Activated T-cell treated with anti-CD3 and anti-CD28 coated beads, Interleukin-2, amount 50 U/mL, for 72 hours (primary cell): ENCODE measurements around the gene MED16. TPM values are rescaled to one million over a fixed set of nuclear protein-coding genes. Genes with fewer than 3 reads are reported as not detected.

Experiments
- ATAC-seq, 2 donors: fragments of 150-1000 bp; cut with Tn5 transposase; replicated peaks in 1 of 2; 2 replicates each; pipeline ENCODE4 v1.10.0; 2021; ENCODE audit warnings: moderate library complexity in 2 of 2, mild to moderate bottlenecking in 1 of 2
- DNase-seq, 2 donors: peaks; one replicate each; pipeline ENCODE4 v3.0.0; 2021 to 2022; ENCODE audit warnings: mixed read lengths in 1 of 2
- H3K27ac Mint-ChIP-seq: one replicate; pipeline ENCODE4 v1.8.0; 2022; ENCODE audit warnings: mild to moderate bottlenecking, moderate library complexity, mixed read lengths
- H3K27me3 Mint-ChIP-seq: one replicate; pipeline ENCODE4 v1.8.0; 2022; ENCODE audit warnings: low read depth, mixed read lengths
- H3K36me3 Mint-ChIP-seq, 2 donors: one replicate each; pipeline ENCODE4 v1.8.0; 2022; ENCODE audit warnings: mixed read lengths in 2 of 2, mild to moderate bottlenecking in 1 of 2; ENCODE audit not compliant: insufficient read depth in 2 of 2
- H3K4me1 Mint-ChIP-seq: one replicate; pipeline ENCODE4 v1.8.0; 2022; ENCODE audit warnings: low read depth, mixed read lengths
- H3K4me3 Mint-ChIP-seq, 2 donors: one replicate each; pipeline ENCODE4 v1.8.0; 2022; ENCODE audit warnings: mild to moderate bottlenecking in 2 of 2, mixed read lengths in 2 of 2, moderate library complexity in 2 of 2
- H3K9me3 Mint-ChIP-seq, 2 donors: one replicate each; pipeline ENCODE4 v1.8.0; 2022; ENCODE audit warnings: mixed read lengths in 2 of 2
- total RNA-seq, 2 donors: library from RNA; stranded (reverse); gene quantifications; one replicate each; pipeline ENCODE4 v1.2.3, GENCODE V29; 2022

MED16 gene
- total RNA-seq, 2 donors from 2014 or later = 59.8 to 62.2 TPM

DNA sequence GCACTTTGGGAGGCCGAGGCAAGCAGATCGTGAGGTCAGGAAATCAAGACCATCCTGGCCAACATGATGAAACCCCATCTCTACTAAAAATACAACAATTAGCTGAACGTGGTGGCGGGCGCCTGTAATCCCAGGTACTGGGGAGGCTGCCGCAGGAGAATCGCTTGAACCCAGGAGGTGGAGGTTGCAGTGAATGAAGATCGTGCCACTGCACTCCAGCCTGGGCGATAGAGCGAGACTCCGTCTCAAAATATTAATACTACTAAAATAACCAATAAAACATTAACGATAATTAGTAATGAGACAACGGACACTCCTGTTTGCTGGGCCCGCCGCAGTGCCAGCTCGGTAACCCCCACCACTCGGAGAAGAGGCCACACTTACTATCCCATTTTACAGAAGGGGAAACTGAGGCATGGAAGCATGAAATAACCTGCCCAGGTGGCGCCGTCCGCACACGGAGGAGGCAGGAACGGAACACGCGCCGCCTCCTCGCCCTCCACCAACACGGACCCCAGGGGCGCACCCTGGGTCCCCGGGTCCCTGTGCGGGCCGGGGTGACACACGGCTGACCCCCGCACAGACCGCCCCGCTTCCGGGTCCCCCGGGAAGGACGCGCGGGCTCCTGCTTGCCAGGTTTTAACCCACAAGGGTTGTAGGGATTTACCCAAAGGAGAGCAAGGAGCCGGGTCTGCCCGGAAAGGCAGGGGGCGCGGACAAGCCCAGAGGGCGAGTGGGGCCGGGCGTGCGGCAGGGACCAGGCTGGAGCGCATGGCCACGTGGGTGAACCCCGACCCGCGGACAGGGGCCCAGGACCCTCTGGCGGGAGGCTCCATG lies 18.4 kb upstream of the MED16 start:
- DNase-seq (no peak), ATAC-seq (no peak)
- no peaks in the 10 kb centered on the region for H3K27me3 Mint-ChIP-seq
- no peaks in the 10 kb centered on the region for H3K9me3 Mint-ChIP-seq
- H3K27ac Mint-ChIP-seq = no peak overlapping the region
- peak overlapping the region; percentile 59 to 73 for H3K4me3 Mint-ChIP-seq
- peaks cover 50% of the 10 kb centered on the region for H3K4me1 Mint-ChIP-seq
- H3K36me3 Mint-ChIP-seq = peaks cover 4 to 9% of the 10 kb centered on the region in 2 donors

DNA sequence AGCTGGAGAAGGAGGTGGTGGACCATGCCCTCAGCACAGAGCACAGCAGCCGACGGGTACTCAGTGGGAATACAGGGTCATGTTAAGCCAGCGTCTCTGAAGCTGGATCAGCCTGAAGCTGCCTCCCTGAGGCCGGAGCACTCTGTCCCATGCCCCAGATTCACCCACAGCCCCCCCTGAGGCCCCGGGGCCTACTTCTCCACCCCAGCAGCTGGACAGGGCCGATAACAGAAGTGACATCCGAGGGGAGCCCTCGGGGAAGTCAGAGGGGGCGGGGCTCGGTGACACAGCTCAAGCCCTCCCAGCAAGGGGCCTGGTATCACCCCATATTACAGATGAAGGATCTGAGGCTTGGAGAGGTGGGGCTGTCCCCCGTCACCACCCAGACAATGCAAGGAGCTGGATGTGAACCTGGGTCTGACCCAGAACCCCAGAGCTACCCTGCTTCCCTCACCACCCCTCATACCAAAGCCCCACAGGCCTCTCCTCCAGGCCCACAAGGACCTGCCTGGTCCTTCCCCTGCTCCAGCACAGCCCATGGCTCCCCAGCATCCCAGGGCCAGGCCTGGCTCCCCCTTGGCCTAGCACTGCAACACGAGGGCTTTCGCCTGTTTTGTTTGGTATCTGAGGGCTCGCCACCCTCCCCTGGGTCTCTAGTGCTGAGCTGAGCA lies 14.3 kb upstream of the MED16 start:
- Mint-ChIP-seq H3K27me3 (no peaks in the 10 kb centered on the region), H3K9me3 (no peaks in the 10 kb centered on the region), H3K4me1 (peaks cover 60% of the 10 kb centered on the region), H3K36me3 (peaks cover 4 to 10% of the 10 kb centered on the region in 2 donors), H3K27ac (peak overlapping the region; percentile 46), H3K4me3 (peak overlapping the region; percentile 49 to 67)
- DNase-seq (peak; percentile 50 to 55), ATAC-seq (peak; percentile 12 to 20)

DNA sequence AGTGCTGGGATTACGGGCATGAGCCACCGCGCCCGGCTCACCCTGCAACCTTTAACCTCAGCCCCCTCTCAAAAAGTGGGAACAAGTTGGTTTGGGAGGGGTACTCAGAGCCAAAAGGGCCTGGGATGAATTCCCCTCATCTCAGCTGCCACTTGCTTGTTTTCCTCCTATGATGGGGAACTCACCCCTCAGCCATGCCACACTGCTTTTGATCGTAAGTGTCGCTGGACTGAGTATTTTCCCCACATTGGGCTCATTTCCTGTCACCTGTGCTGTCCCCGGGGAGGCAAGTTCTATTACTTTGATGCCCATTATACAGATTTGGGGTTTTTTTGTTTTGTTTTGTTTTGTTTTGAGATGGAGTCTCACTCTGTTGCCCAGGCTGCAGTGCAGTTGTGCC lies 13.5 kb upstream of the MED16 start:
- Mint-ChIP-seq H3K9me3 (no peaks in the 10 kb centered on the region), H3K36me3 (peaks cover 4 to 10% of the 10 kb centered on the region in 2 donors), H3K4me1 (peaks cover 60% of the 10 kb centered on the region), H3K27ac (peak overlapping the region; percentile 85), H3K4me3 (peak overlapping the region; percentile 49 to 67), H3K27me3 (no peaks in the 10 kb centered on the region)
- ATAC-seq (no peak), DNase-seq (no peak)

DNA sequence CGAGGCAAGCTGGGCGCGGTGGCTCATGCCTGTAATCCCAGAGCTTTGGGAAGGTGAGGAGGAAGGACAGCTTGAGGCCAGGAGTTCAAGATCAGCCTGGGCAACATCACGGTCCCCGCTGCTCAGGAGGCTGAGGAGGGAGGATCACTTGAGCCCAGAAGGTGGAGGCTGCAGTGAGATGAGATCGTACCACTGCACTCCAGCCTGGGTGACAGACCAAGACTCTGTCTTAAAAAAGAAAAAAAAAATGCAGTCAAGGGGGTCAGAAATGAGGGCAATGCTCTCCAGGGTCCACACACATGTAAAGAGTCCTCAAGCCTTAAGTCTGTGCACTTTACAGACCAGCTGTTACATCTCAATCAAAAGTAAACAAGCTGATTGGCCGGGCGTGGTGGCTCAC lies 11.6 kb upstream of the MED16 start:
- H3K27me3 Mint-ChIP-seq = no peaks in the 10 kb centered on the region
- H3K9me3 Mint-ChIP-seq = no peaks in the 10 kb centered on the region
- peaks cover 47% of the 10 kb centered on the region for H3K4me1 Mint-ChIP-seq
- ATAC-seq (no peak), DNase-seq (no peak)
- H3K4me3 Mint-ChIP-seq = no peak overlapping the region
- H3K36me3 Mint-ChIP-seq = peaks cover 4% of the 10 kb centered on the region in 2 donors
- peak overlapping the region; percentile 61 for H3K27ac Mint-ChIP-seq

- Mint-ChIP-seq H3K4me3 (no peak overlapping the region), H3K36me3 (peaks cover 1 to 2% of the 10 kb centered on the region in 2 donors), H3K4me1 (peaks cover 35% of the 10 kb centered on the region), H3K9me3 (no peaks in the 10 kb centered on the region), H3K27me3 (no peaks in the 10 kb centered on the region), H3K27ac (no peak overlapping the region)
- ATAC-seq = no peak
- DNase-seq = no peak
These were observed 10.3 kb upstream of the MED16 start for GRCh38 chr19:903266-903797.

- Mint-ChIP-seq H3K4me1 (peaks cover 29% of the 10 kb centered on the region), H3K9me3 (no peaks in the 10 kb centered on the region), H3K36me3 (peaks cover 1 to 2% of the 10 kb centered on the region in 2 donors), H3K27me3 (no peaks in the 10 kb centered on the region), H3K4me3 (no peak overlapping the region), H3K27ac (no peak overlapping the region)
- ATAC-seq = no peak
- no peak for DNase-seq
These were observed 9.6 kb upstream of the MED16 start for GRCh38 chr19:902446-903226.

- Mint-ChIP-seq H3K4me3 (no peak overlapping the region), H3K4me1 (peaks cover 23% of the 10 kb centered on the region), H3K36me3 (peaks cover 1 to 2% of the 10 kb centered on the region in 2 donors), H3K27me3 (no peaks in the 10 kb centered on the region), H3K27ac (no peak overlapping the region), H3K9me3 (no peaks in the 10 kb centered on the region)
- no peak for ATAC-seq
- DNase-seq = no peak
These were observed 9.0 kb upstream of the MED16 start for GRCh38 chr19:902093-902370.

DNA sequence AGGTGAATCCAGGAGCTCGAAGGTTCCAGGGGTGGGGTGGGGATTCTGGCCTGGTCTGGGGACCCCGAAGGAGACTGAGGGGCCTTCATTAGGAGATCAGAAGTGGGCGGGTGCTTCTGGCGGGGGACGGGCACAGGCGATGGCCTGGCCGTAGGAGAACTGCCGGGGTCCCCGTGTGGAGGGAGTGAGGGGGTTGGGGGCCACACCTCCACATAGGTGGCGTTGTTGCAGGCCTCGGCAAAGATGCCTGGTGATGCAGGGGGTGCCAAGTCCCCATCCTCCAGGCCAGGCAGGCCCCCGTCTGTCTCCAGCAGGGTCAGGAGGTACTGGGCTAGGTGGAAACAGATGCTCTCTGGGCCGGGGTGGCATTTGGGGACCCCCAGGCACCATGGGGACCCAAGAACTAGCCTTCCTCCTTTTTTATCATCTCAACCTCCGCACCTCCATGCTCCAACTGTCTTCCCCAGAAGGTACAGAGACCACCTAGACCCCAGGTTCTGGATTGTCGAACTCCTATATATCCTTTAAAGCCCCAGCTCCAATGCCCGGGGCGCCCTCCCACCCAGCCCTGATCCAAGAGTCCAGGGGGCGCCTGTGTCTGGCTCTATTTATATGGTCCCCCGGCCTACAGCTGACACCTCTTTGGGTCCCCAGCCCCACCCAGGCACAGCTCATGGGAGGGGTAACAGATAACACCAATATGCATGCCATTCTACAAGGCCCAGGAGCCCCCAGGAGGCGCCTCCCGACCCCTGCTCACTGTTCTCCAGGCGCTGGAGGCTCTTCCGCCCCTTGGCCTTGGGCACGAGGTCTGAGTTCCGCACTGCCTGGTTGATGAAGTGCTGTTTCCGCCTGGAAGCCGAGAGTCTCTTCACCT lies 8.5 kb upstream of the MED16 start:
- Mint-ChIP-seq H3K4me3 (no peak overlapping the region), H3K4me1 (peaks cover 17% of the 10 kb centered on the region), H3K27ac (no peak overlapping the region), H3K27me3 (no peaks in the 10 kb centered on the region), H3K9me3 (no peaks in the 10 kb centered on the region), H3K36me3 (peaks cover under 1 to 4% of the 10 kb centered on the region in 2 donors)
- ATAC-seq (no peak), DNase-seq (no peak)

DNA sequence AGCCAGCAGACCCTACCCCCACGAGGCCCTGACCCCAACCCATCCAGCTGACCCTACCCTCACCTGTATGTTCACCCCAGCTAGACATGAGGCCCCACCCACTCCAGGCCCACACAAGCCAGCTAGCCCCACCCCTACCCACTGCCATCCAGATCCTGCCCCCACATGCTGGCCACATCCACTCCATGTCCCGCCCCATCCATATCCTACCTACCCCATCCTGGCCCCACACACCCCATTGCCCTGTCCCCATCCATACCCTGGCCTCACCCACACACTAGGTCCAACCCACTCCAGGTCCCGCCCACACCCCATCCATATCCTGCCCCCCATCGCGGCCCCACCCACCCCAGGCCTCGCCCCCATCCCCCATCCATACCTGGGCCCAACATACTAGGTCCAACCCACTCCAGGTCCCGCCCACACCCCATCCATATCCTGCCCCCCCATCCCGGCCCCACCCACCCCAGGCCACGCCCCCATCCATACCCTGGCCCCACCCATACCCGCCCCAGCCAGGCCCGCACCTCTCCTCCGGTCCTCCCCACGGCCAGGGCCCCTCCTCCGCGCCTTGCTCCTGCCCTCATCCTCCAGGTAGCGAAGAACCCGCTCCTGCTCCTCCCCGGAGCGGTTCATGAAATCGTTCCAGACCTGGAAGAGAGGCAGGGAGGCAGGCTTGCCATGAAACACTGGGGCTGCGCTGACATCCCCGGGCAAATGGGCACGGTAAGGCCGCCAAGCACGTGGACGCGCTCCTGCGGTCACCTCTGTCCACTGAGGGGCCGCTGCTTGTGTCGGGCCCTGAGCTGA lies 7.5 kb upstream of the MED16 start:
- peak in 1 of 2 donors; percentile 24 for DNase-seq
- H3K27ac Mint-ChIP-seq = no peak overlapping the region
- H3K36me3 Mint-ChIP-seq = peaks cover 0 to 4% of the 10 kb centered on the region in 2 donors
- H3K27me3 Mint-ChIP-seq = no peaks in the 10 kb centered on the region
- H3K4me1 Mint-ChIP-seq = peaks cover 9% of the 10 kb centered on the region
- peak; percentile 53 to 56 for ATAC-seq
- H3K4me3 Mint-ChIP-seq = no peak overlapping the region
- H3K9me3 Mint-ChIP-seq = no peaks in the 10 kb centered on the region

DNA sequence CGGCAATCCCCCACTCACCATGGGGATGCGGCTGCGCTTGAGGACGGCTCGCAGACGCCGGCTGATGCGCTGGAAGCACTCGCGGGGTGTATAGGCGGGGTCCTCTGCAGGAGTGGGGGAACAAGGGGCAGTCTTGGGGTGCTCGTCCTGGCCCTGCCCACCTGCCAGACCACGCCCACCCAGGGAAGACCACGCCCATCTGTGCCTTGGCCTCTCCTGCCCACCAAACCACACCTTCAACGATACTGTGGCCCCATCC lies 7.0 kb upstream of the MED16 start:
- no peak for DNase-seq
- H3K27ac Mint-ChIP-seq = no peak overlapping the region

DNA sequence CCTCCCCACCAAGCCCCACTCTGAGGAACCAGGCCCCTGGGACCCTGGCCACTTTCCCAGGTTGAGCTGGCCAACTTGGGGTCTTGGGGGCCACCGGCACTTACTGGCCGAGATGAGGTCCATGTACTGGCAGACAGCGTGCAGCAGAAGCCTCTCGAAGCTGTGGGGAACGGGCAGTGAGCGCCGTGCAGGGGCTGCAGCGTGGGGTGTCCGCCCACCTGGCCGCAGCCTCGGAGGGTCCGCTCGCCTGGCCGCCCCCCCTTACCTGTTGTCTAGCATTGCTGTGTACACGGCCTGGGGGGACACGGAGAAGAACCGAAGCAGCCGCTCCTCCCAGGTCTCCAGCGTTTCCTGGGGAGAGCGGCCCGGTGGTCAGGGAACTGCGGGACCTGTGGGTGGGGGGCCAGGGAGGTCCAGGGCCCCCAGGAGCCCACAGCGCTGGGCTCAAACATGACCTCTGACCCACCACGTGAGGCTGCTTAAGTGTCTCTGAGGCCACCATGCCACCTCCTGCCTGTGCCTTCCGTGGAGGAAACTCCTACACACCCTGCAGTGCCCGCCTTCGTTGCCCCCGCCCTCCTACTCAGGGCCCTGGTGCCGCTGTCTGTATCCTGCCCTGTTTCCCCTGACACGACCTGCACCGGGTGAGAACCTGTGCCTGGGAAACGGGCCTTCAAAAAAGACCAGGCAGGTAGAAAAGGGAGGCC lies 6.5 kb upstream of the MED16 start:
- Mint-ChIP-seq H3K36me3 (peaks cover 0 to 2% of the 10 kb centered on the region in 2 donors), H3K27ac (no peak overlapping the region), H3K4me3 (no peak overlapping the region), H3K4me1 (peaks cover 5% of the 10 kb centered on the region), H3K9me3 (no peaks in the 10 kb centered on the region), H3K27me3 (no peaks in the 10 kb centered on the region)
- no peak for DNase-seq
- no peak for ATAC-seq

More for the DNA sequence above, 7.0 kb upstream of the MED16 start:
- ATAC-seq = no peak
- H3K27me3 Mint-ChIP-seq = no peaks in the 10 kb centered on the region
- H3K36me3 Mint-ChIP-seq = peaks cover 0 to 4% of the 10 kb centered on the region in 2 donors
- peaks cover 9% of the 10 kb centered on the region for H3K4me1 Mint-ChIP-seq
- no peak overlapping the region for H3K4me3 Mint-ChIP-seq
- no peaks in the 10 kb centered on the region for H3K9me3 Mint-ChIP-seq
